ENCODE measurements around the gene ANKMY2.
"Not testable (repeated sequence)": the region's sequence is repeated elsewhere in the genome, so short reads cannot be mapped to it uniquely, and the experiment has no call there.

ANKMY2 gene

DNA sequence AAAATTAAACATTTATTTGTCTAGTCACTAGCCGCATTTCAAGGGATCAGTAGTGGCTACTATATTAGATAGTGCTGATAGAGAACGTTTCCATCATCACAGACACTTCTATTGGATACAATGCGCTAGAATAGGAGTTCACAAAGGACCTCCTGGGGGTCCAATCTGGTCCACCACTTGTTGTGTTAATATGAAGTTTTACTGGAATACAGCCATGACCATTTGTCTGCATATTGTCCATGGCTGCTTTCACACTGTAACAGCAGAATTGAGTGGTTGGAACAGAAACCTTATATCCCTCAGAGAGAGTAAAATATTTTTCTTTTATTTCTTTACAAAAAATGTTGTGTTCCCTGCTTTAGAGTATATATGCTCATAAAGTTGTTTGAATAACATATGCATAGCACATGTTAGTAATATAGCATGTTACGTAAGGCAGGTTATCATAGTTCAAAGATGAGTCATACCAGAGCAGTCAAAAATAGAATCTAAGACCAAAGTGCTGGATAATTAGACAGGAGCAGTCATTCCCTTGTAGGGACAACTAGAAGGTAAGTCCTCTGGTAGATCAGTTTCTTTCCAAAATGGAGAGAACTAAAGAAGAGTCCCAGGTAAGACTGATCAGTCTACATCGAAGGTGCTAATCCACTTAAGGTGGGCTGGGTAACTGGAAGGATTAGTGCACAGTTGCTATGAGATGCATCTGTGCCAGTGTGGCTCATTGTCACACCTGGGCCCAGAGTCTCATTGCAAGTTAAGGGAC is 15.3 kb upstream of the ANKMY2 start:
- FAIRE-seq (no peak), DNase-seq (ENCODE audit: extremely low spot score, insufficient read length, low read depth) (no peak)

DNA sequence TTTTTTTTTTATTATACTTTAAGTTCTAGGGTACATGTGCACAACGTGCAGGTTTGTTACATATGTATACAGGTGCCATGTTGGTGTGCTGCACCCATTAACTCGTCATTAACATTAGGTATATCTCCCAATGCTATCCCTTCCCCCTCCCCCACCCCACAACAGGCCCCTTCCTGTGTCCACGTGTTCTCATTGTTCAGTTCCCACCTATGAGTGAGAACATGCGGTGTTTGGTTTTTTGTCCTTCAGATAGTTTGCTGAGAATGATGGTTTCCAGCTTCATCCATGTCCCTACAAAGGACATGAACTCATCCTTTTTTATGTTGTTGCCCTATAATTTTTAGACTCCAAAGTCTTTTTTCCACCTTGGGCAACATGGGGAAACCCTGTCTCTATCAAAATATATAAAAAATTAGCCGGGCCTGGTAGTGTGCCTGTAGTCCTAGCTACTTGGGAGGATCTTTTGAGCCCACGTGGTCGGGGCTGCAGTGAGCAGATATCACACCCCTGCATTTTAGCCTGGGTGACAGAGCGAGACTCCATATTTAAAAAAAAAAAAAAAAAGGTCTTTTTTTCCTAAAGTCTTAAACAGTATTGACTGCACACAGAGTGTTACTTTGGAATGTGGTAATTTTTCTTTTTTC is 14.4 kb upstream of the ANKMY2 start:
- FAIRE-seq = not testable (repeated sequence)

GRCh38 chr7:16657656-16658279 is 12.2 kb upstream of the ANKMY2 start:
- FAIRE-seq (no peak), DNase-seq (ENCODE audit: extremely low spot score, insufficient read length, low read depth) (no peak)

More for the DNA sequence above, 14.4 kb upstream of the ANKMY2 start:
- DNase-seq (ENCODE audit: extremely low spot score, insufficient read length, low read depth) = not testable (repeated sequence)

DNA sequence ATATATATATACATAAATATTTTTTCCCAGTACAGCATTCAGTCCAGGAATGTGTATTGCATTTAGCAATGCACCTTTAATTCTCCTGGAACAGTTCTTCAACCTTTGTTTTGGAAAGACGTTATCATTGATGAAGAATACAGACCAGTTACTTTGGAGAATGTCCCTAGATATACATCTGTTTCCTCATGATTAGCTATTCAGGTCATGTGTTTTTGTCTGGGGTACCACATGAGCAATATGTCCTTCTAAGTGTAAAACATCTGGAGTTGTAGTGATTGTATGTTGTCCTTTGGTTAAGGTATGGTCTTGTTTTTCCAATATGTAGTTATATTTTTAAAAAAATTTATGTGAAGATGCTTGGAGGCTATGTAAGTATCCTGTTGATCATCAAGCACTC is 10.6 kb upstream of the ANKMY2 start:
- DNase-seq (ENCODE audit: extremely low spot score, insufficient read length, low read depth) = no peak
- FAIRE-seq = no peak

GRCh38 chr7:16655394-16655793 is 9.8 kb upstream of the ANKMY2 start:
- DNase-seq (ENCODE audit: extremely low spot score, insufficient read length, low read depth) (no peak), FAIRE-seq (no peak)

DNA sequence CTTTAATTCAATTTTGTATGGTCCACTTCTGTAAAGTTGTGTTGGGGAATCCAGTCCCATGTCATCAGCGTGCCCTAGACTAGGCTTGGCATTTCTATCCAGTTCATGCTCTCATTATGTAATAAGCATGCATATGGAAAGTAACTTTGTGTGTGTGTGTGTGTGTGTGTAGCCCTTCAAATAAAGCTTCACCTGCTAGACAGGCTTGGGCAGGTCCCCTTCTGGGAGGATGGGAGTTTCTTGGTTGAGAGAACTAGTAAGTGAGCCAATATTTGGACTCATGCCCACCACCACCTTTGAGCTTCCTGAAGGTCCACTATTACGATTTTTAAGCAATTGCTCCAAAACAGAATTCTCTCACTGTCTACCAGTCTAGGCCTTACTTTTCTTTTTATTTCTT is 7.3 kb upstream of the ANKMY2 start:
- DNase-seq (ENCODE audit: extremely low spot score, insufficient read length, low read depth) (no peak), FAIRE-seq (no peak)

GRCh38 chr7:16652240-16652583 is 6.7 kb upstream of the ANKMY2 start:
- DNase-seq (ENCODE audit: extremely low spot score, insufficient read length, low read depth) (no peak), FAIRE-seq (no peak)

GRCh38 chr7:16651396-16652239 is 6.1 kb upstream of the ANKMY2 start:
- no peak for FAIRE-seq
- DNase-seq (ENCODE audit: extremely low spot score, insufficient read length, low read depth) = no peak

DNA sequence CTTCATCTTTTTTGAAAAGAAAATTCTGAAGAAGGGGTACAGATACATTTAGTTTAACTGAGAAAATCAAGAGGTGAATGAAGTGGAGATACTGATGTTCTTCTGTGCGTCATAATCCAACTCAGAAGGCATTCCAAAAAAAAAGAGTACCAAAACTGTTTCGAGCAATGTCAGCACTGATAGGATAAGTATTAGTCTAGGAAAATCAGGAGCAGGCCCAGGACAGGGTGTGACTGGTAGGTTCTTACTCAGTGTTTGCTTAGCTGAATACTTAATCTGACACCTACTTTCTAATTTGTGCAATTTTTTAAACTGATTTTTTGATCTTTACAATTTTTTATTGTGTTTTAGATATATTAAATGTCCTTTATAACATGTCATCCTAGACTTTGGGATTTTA is 4.7 kb upstream of the ANKMY2 start:
- DNase-seq (ENCODE audit: extremely low spot score, insufficient read length, low read depth) (no peak), FAIRE-seq (no peak)

DNA sequence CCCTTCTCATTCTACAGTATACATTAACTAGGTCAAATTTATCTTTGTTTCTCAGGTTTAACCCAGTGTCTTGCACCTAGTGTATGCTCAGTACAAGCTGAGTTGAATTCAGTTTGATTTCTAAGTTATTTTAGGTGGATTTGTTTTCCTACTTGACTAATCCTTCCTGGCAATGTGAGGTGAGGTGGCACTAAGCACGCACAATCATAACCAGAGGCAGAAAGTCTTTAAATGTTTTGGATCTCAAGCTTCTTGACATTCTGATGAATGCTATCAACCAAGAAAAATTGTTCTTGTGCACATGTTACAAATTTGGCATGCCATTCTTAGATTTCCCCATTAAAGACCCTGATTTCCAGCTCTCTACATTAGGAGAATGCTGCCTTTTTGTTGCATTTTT is 3.6 kb upstream of the ANKMY2 start:
- FAIRE-seq (no peak), DNase-seq (ENCODE audit: extremely low spot score, insufficient read length, low read depth) (no peak)

- FAIRE-seq (no peak), DNase-seq (ENCODE audit: extremely low spot score, insufficient read length, low read depth) (no peak)
Observed at GRCh38 chr7:16648551-16648950, 3.0 kb upstream of the ANKMY2 start.

- DNase-seq (ENCODE audit: extremely low spot score, insufficient read length, low read depth) (no peak), FAIRE-seq (no peak)
Observed at GRCh38 chr7:16647435-16647960, 1.9 kb upstream of the ANKMY2 start.

DNA sequence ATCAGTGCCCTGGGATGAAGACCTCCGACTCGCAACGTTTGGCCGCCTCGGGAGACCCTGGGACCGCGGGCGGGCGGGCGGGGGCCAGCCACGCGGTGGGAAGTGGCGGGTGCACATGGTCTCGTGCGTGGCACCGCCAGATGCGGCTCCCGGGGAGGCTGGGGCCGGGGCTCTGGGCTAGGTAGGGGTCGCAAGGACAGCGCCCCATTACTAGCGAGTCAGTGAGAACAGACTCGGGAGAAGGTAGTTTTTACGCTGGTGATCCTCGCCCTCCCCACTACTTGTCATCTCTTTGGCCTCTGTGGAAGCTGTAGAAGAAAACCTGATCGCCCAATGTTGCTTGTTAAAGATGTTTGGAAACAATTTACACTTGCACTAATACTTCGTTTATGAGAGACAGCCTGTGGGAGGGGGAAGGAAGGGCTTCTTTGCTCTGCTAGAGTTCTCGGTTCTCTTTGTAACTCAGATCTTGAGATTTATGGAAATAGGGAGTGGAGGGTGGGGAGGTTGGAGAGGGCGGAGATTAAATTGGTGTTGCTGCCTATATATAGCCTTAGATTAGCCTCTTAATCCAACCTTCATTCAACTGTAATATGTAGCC is 1.0 kb upstream of the ANKMY2 start:
- no peak for DNase-seq (ENCODE audit: extremely low spot score, insufficient read length, low read depth)
- FAIRE-seq = no peak

- DNase-seq (ENCODE audit: extremely low spot score, insufficient read length, low read depth) (no peak), FAIRE-seq (no peak)
Observed at GRCh38 chr7:16644636-16645592, 640 bp downstream of the ANKMY2 start.

GRCh38 chr7:16644157-16644556 is 1.4 kb downstream of the ANKMY2 start:
- no peak for DNase-seq (ENCODE audit: extremely low spot score, insufficient read length, low read depth)
- FAIRE-seq = no peak

DNA sequence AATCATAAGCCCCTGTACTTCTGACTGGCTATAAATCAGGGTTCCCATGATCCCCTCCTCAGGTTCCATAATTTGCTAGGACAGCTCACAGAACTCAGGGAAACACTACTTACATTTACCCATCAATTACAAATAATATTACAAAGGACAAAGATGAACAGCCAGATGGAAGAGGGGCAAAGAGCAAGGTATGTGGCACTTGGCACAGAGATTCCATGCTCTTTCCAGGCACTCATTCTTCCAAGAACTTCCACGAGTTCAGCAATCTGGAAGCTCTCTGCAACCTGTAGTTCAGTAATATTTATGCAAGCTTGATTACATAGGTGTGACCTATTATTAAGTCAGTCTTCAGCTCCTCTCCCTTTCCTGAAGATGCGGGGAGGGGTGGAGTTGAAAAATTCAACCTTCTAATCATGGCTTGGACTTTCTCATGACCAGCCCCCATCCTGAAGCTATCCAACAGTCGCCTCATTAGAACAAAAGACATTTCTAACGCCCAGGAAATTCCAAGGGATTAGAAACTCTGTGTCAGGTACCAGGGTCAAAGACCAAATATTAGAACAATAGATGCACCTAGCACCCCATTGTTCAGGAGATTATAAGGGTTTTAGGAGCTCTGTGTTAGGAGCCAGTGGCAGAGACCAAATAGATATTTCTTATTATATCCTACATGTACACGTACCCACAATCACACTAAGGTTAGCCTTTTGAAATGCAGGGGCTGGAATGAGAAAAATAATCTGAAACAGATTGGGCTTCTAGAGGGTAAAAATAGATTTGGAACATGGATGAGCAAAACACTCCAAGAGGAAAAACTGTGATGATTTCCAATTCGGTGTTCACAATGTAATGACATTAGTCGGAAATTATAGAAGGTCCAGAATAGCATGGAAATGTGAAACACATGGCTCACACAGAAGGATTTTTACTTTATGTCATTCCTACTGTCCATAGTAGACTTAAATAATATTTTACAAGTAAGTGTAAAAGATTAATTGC is 7.0 kb downstream of the ANKMY2 start:
- FAIRE-seq = no peak

GRCh38 chr7:16637379-16637778 is 8.2 kb downstream of the ANKMY2 start:
- no peak for FAIRE-seq

More for the DNA sequence above, 7.0 kb downstream of the ANKMY2 start:
- no peak for DNase-seq (ENCODE audit: extremely low spot score, insufficient read length, low read depth)

More at GRCh38 chr7:16637379-16637778, 8.2 kb downstream of the ANKMY2 start:
- no peak for DNase-seq (ENCODE audit: extremely low spot score, insufficient read length, low read depth)

Measured in GM18507 (cell line).